22Rv1 (cell line): ENCODE measurements around the gene AREG.

ENCODE experiments used
- ZFX ChIP-seq: fragments of 450-650 bp; IDR thresholded peaks from 2 replicates; pipeline ENCODE4 v1.6.1; 2017; ENCODE audit warnings: antibody characterized with exemption, borderline replicate concordance
- TF ChIP-seq, protein P1 (sequence below): fragments of 450-650 bp; IDR thresholded peaks from 2 replicates; pipeline ENCODE4 v1.5.1; 2017; ENCODE audit warnings: mild to moderate bottlenecking

DNA sequence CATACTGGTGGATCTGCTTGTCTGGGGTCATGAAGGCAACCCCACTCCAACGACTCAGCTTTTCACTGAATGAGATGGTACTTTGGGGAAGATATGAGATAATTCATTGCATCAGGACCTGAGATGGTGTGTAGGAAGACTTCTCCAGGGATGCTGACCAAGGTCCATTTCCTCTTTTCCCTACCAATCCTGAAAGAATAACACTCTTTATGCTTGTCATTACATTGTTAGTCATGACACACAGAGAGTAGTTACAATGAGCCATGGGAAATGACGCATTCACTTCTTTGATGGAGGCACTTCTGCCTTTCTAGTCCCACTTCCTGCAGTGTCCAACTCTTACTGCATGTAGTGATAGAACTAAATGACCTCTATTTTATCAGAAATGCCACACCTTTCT lies 58.6 kb downstream of the AREG start:
- TF ChIP-seq, protein P1, sequence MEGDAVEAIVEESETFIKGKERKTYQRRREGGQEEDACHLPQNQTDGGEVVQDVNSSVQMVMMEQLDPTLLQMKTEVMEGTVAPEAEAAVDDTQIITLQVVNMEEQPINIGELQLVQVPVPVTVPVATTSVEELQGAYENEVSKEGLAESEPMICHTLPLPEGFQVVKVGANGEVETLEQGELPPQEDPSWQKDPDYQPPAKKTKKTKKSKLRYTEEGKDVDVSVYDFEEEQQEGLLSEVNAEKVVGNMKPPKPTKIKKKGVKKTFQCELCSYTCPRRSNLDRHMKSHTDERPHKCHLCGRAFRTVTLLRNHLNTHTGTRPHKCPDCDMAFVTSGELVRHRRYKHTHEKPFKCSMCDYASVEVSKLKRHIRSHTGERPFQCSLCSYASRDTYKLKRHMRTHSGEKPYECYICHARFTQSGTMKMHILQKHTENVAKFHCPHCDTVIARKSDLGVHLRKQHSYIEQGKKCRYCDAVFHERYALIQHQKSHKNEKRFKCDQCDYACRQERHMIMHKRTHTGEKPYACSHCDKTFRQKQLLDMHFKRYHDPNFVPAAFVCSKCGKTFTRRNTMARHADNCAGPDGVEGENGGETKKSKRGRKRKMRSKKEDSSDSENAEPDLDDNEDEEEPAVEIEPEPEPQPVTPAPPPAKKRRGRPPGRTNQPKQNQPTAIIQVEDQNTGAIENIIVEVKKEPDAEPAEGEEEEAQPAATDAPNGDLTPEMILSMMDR: no peak
- TF ChIP-seq ZFX: no peak
